Measurements from ENCODE around the gene WWOX.

Gene WWOX

DNA sequence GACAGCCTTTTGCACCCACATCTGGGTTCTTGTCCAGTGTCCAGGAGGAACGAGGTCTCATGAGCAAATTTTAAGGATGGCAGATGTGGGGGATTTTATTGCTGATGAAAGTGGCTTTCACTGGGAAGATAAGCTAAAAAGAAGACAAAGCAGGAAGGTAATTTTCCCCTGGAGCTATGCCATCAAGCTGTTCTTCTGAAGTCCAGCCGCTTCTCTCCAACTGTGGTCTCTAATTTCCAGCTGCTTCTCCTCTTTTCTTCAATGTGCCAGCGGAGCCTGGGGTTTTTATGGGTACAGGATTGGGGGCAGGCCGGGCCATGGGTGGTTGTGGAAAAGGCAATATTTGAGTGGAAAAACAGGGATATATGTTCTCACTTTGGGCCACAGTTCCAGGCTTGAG, 430.8 kb downstream of the WWOX start:
- Histone ChIP-seq H3K9me3 (ENCODE audit: insufficient read depth, low read length, severe bottlenecking) (no peaks in the 10 kb centered on the region), H2AFZ (ENCODE audit: low read depth, low read length) (no peak overlapping the region), H3K4me3 (ENCODE audit: low read depth in 1 of 2, low read length in 2 of 2) (no peak overlapping the region), H4K20me1 (ENCODE audit: insufficient read depth, low read length) (no peaks in the 10 kb centered on the region), H3K36me3 (ENCODE audit: insufficient read depth, low read length) (no peaks in the 10 kb centered on the region; the same call in 1 of the 2 replicates), H3K4me2 (ENCODE audit: insufficient read depth, low read length) (no peak overlapping the region), H3K79me2 (ENCODE audit: insufficient read depth, low read length) (no peaks in the 10 kb centered on the region), H3K9ac (ENCODE audit: low read depth, low read length) (no peak overlapping the region), H3K27me3 (ENCODE audit: insufficient read depth, low read length, poor library complexity) (no peaks in the 10 kb centered on the region), H3K27ac (ENCODE audit: low read length) (no peak overlapping the region), H3K4me1 (ENCODE audit: insufficient read depth, low read length) (no peaks in the 10 kb centered on the region)
- TF ChIP-seq, protein P1, sequence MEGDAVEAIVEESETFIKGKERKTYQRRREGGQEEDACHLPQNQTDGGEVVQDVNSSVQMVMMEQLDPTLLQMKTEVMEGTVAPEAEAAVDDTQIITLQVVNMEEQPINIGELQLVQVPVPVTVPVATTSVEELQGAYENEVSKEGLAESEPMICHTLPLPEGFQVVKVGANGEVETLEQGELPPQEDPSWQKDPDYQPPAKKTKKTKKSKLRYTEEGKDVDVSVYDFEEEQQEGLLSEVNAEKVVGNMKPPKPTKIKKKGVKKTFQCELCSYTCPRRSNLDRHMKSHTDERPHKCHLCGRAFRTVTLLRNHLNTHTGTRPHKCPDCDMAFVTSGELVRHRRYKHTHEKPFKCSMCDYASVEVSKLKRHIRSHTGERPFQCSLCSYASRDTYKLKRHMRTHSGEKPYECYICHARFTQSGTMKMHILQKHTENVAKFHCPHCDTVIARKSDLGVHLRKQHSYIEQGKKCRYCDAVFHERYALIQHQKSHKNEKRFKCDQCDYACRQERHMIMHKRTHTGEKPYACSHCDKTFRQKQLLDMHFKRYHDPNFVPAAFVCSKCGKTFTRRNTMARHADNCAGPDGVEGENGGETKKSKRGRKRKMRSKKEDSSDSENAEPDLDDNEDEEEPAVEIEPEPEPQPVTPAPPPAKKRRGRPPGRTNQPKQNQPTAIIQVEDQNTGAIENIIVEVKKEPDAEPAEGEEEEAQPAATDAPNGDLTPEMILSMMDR (IDR thresholded peaks at IDR 0.05; ENCODE audit: borderline replicate concordance, extremely low read depth, low read length, poor library complexity, severe bottlenecking) = no peak
- TF ChIP-seq EZH2 (IDR thresholded peaks at IDR 0.05; ENCODE audit: borderline replicate concordance, low read depth, low read length, severe bottlenecking) = no peak
- DNase-seq = no peak
- ATAC-seq (ENCODE audit: insufficient read depth, low read depth) = no peak

DNA sequence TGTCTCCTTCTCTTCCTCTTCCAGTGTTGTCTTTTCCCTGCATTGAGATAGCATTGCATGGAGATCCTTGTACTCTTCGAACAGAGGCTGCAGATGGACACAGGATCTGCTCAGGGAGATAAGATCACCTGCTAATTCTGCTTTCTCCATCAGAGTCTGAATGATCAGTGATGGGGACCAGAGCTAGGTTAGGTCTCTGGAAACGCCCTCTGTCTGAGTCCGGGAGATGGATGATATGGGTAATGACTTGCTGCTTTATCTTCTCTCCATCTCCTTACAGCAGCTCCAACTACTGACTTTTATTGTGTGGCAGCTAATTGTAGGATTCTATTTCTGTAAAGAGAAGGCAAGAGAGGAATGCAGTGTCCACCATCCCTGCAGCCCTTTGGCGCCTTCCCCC, 435.6 kb downstream of the WWOX start:
- Histone ChIP-seq H3K4me3 (ENCODE audit: low read depth in 1 of 2, low read length in 2 of 2) (no peak overlapping the region), H3K27me3 (ENCODE audit: insufficient read depth, low read length, poor library complexity) (no peaks in the 10 kb centered on the region), H3K9me3 (ENCODE audit: insufficient read depth, low read length, severe bottlenecking) (no peaks in the 10 kb centered on the region), H4K20me1 (ENCODE audit: insufficient read depth, low read length) (no peaks in the 10 kb centered on the region), H3K4me2 (ENCODE audit: insufficient read depth, low read length) (no peak overlapping the region), H3K36me3 (ENCODE audit: insufficient read depth, low read length) (no peaks in the 10 kb centered on the region), H3K9ac (ENCODE audit: low read depth, low read length) (no peak overlapping the region), H3K4me1 (ENCODE audit: insufficient read depth, low read length) (no peaks in the 10 kb centered on the region), H2AFZ (ENCODE audit: low read depth, low read length) (no peak overlapping the region), H3K79me2 (ENCODE audit: insufficient read depth, low read length) (no peaks in the 10 kb centered on the region), H3K27ac (ENCODE audit: low read length) (no peak overlapping the region)
- DNase-seq (no peak), ATAC-seq (ENCODE audit: insufficient read depth, low read depth) (no peak)
- TF ChIP-seq, protein P1 (IDR thresholded peaks at IDR 0.05; ENCODE audit: borderline replicate concordance, extremely low read depth, low read length, poor library complexity, severe bottlenecking) = no peak
- no peak for TF ChIP-seq EZH2 (IDR thresholded peaks at IDR 0.05; ENCODE audit: borderline replicate concordance, low read depth, low read length, severe bottlenecking)

DNA sequence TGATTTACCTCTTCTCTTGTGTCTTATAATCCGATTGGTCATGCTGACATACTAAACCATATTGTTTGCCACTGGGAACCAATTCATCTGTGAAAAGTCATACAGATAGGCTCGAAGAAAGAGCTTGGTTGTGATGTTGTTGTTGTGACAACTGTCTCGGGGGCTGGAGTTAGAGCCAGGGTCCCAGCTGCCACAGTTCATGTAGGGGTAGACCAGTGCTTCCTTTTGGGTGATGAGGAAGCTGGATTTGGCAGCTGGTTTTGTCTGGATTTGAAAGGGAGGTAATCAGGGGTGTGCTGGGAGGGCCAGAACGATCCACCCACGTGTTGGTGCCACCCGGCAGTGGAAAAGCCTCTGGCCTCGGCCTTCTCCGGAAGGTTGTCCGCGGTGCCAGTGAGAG, 438.1 kb downstream of the WWOX start:
- Histone ChIP-seq H3K9ac (ENCODE audit: low read depth, low read length) (no peak overlapping the region), H3K4me1 (ENCODE audit: insufficient read depth, low read length) (no peaks in the 10 kb centered on the region), H4K20me1 (ENCODE audit: insufficient read depth, low read length) (no peaks in the 10 kb centered on the region)

More for the DNA sequence above, 438.1 kb downstream of the WWOX start:
- no peak overlapping the region for H3K4me3 ChIP-seq (ENCODE audit: low read depth in 1 of 2, low read length in 2 of 2)
- H3K4me2 ChIP-seq (ENCODE audit: insufficient read depth, low read length) = no peak overlapping the region
- no peak for DNase-seq
- no peaks in the 10 kb centered on the region for H3K27me3 ChIP-seq (ENCODE audit: insufficient read depth, low read length, poor library complexity)
- H3K79me2 ChIP-seq (ENCODE audit: insufficient read depth, low read length) = no peaks in the 10 kb centered on the region
- H3K9me3 ChIP-seq (ENCODE audit: insufficient read depth, low read length, severe bottlenecking) = no peaks in the 10 kb centered on the region
- no peak for ATAC-seq (ENCODE audit: insufficient read depth, low read depth)
- no peak overlapping the region for H3K27ac ChIP-seq (ENCODE audit: low read length)
- no peak overlapping the region for H2AFZ ChIP-seq (ENCODE audit: low read depth, low read length)
- H3K36me3 ChIP-seq (ENCODE audit: insufficient read depth, low read length) = no peaks in the 10 kb centered on the region
- TF ChIP-seq EZH2 (IDR thresholded peaks at IDR 0.05; ENCODE audit: borderline replicate concordance, low read depth, low read length, severe bottlenecking) = no peak
- TF ChIP-seq, protein P1 (IDR thresholded peaks at IDR 0.05; ENCODE audit: borderline replicate concordance, extremely low read depth, low read length, poor library complexity, severe bottlenecking) = no peak
